ENCODE data around the gene CRK. TPM values are rescaled to one million over a fixed set of nuclear protein-coding genes. Genes with fewer than 3 reads are reported as not detected.
"Not testable (repeated sequence)": the region's sequence is repeated elsewhere in the genome, so short reads cannot be mapped to it uniquely, and the experiment has no call there.

Gene CRK
- total RNA-seq, 1 donor from 2014 or later: 41.9 TPM

- Mint-ChIP-seq H3K4me3 (no peak overlapping the region), H3K27me3 (ENCODE audit: low read depth) (no peaks in the 10 kb centered on the region), H3K27ac (no peak overlapping the region), H3K9me3 (no peaks in the 10 kb centered on the region), H3K4me1 (no peaks in the 10 kb centered on the region), H3K36me3 (peaks cover 29% of the 10 kb centered on the region)
- no peak for DNase-seq (ENCODE audit: low spot score in 2 of 2, unreplicated experiment in 2 of 2)
- no peak for TF ChIP-seq CTCF (IDR thresholded peaks at IDR 0.05; ENCODE audit: unreplicated experiment)
Observed at GRCh38 chr17:1422885-1423284, 33.1 kb downstream of the CRK start.

- peaks cover 30% of the 10 kb centered on the region for H3K36me3 Mint-ChIP-seq
- H3K27ac Mint-ChIP-seq: no peak overlapping the region
- no peaks in the 10 kb centered on the region for H3K9me3 Mint-ChIP-seq
- no peak for DNase-seq (ENCODE audit: low spot score in 2 of 2, unreplicated experiment in 2 of 2)
- no peak overlapping the region for H3K4me3 Mint-ChIP-seq
- no peaks in the 10 kb centered on the region for H3K27me3 Mint-ChIP-seq (ENCODE audit: low read depth)
- no peak for TF ChIP-seq CTCF (IDR thresholded peaks at IDR 0.05; ENCODE audit: unreplicated experiment)
- H3K4me1 Mint-ChIP-seq: no peaks in the 10 kb centered on the region
Observed at GRCh38 chr17:1421470-1421869, 34.6 kb downstream of the CRK start.

- peaks cover 27% of the 10 kb centered on the region for H3K36me3 Mint-ChIP-seq
- H3K27me3 Mint-ChIP-seq (ENCODE audit: low read depth): no peaks in the 10 kb centered on the region
- no peak overlapping the region for H3K4me3 Mint-ChIP-seq
- TF ChIP-seq CTCF (IDR thresholded peaks at IDR 0.05; ENCODE audit: unreplicated experiment): no peak
- H3K9me3 Mint-ChIP-seq: no peaks in the 10 kb centered on the region
- no peak for DNase-seq (ENCODE audit: low spot score in 2 of 2, unreplicated experiment in 2 of 2)
- no peaks in the 10 kb centered on the region for H3K4me1 Mint-ChIP-seq
- no peak overlapping the region for H3K27ac Mint-ChIP-seq
Observed at GRCh38 chr17:1420981-1421380, 35.1 kb downstream of the CRK start.

- Mint-ChIP-seq H3K36me3 (peaks cover 19% of the 10 kb centered on the region), H3K27me3 (ENCODE audit: low read depth) (no peaks in the 10 kb centered on the region), H3K9me3 (no peaks in the 10 kb centered on the region), H3K27ac (no peak overlapping the region), H3K4me3 (no peak overlapping the region), H3K4me1 (no peaks in the 10 kb centered on the region)
- no peak for DNase-seq (ENCODE audit: low spot score in 2 of 2, unreplicated experiment in 2 of 2)
- TF ChIP-seq CTCF (IDR thresholded peaks at IDR 0.05; ENCODE audit: unreplicated experiment): no peak
Observed at GRCh38 chr17:1420163-1420562, 35.9 kb downstream of the CRK start.

GRCh38 chr17:1418476-1418875, 37.6 kb downstream of the CRK start:
- peaks cover 14% of the 10 kb centered on the region for H3K36me3 Mint-ChIP-seq
- H3K27me3 Mint-ChIP-seq (ENCODE audit: low read depth); H3K9me3 Mint-ChIP-seq; H3K4me3 Mint-ChIP-seq; DNase-seq (ENCODE audit: low spot score in 2 of 2, unreplicated experiment in 2 of 2); H3K27ac Mint-ChIP-seq; H3K4me1 Mint-ChIP-seq: not testable (repeated sequence)

GRCh38 chr17:1416414-1416813, 39.6 kb downstream of the CRK start:
- no peaks in the 10 kb centered on the region for H3K4me1 Mint-ChIP-seq
- peaks cover 8% of the 10 kb centered on the region for H3K36me3 Mint-ChIP-seq
- no peak for TF ChIP-seq CTCF (IDR thresholded peaks at IDR 0.05; ENCODE audit: unreplicated experiment)
- H3K27me3 Mint-ChIP-seq (ENCODE audit: low read depth): no peaks in the 10 kb centered on the region
- no peaks in the 10 kb centered on the region for H3K9me3 Mint-ChIP-seq
- no peak overlapping the region for H3K4me3 Mint-ChIP-seq
- no peak for DNase-seq (ENCODE audit: low spot score in 2 of 2, unreplicated experiment in 2 of 2)
- no peak overlapping the region for H3K27ac Mint-ChIP-seq

Measured in mesothelial cell of epicardium (in vitro differentiated cells).